ENCODE results near the gene GAS6.
"Not testable (repeated sequence)": the region's sequence is repeated elsewhere in the genome, so short reads cannot be mapped to it uniquely, and the experiment has no call there.

The GAS6 gene

GRCh38 chr13:113886561-113887112, 22.8 kb upstream of the GAS6 start:
- DNase-seq: no peak

- no peak for DNase-seq
Measured at GRCh38 chr13:113884821-113885220, 20.9 kb upstream of the GAS6 start.

GRCh38 chr13:113883921-113884804, 20.3 kb upstream of the GAS6 start:
- DNase-seq: no peak

- no peak for DNase-seq
Measured at GRCh38 chr13:113883314-113883811, 19.5 kb upstream of the GAS6 start.

- no peak for DNase-seq
Measured at GRCh38 chr13:113882716-113883115, 18.8 kb upstream of the GAS6 start.

- no peak for DNase-seq
Measured at GRCh38 chr13:113882267-113882630, 18.4 kb upstream of the GAS6 start.

GRCh38 chr13:113881614-113882266, 17.9 kb upstream of the GAS6 start:
- DNase-seq: no peak

GRCh38 chr13:113880651-113881611, 17.1 kb upstream of the GAS6 start:
- no peak for DNase-seq

GRCh38 chr13:113879494-113880360, 15.9 kb upstream of the GAS6 start:
- no peak for DNase-seq

- DNase-seq: no peak
Measured at GRCh38 chr13:113879017-113879416, 15.1 kb upstream of the GAS6 start.

- no peak for DNase-seq
Measured at GRCh38 chr13:113877149-113877990, 13.5 kb upstream of the GAS6 start.

GRCh38 chr13:113876346-113877148, 12.7 kb upstream of the GAS6 start:
- DNase-seq: no peak

- no peak for DNase-seq
Measured at GRCh38 chr13:113875837-113876281, 12.0 kb upstream of the GAS6 start.

GRCh38 chr13:113875429-113875815, 11.5 kb upstream of the GAS6 start:
- DNase-seq: no peak

GRCh38 chr13:113874579-113875428, 10.9 kb upstream of the GAS6 start:
- DNase-seq: no peak

GRCh38 chr13:113874177-113874576, 10.3 kb upstream of the GAS6 start:
- no peak for DNase-seq

- DNase-seq: no peak
Measured at GRCh38 chr13:113869263-113869662, 5.4 kb upstream of the GAS6 start.

GRCh38 chr13:113867913-113868312, 4.0 kb upstream of the GAS6 start:
- not testable (repeated sequence) for DNase-seq

- DNase-seq: no peak
Measured at GRCh38 chr13:113865427-113865826, 1.6 kb upstream of the GAS6 start.

Measured in NCI-H1048 (cell line).